ENCODE measurements around the gene ZIC2. TPM values are rescaled to one million over a fixed set of nuclear protein-coding genes. Genes with fewer than 3 reads are reported as not detected.
A peak's percentile ranks its signal among the peaks of the same experiment; 100 is the strongest.
"Not testable (repeated sequence)": the region's sequence is repeated elsewhere in the genome, so short reads cannot be mapped to it uniquely, and the experiment has no call there.

The ZIC2 gene
- total RNA-seq = not detected

DNA sequence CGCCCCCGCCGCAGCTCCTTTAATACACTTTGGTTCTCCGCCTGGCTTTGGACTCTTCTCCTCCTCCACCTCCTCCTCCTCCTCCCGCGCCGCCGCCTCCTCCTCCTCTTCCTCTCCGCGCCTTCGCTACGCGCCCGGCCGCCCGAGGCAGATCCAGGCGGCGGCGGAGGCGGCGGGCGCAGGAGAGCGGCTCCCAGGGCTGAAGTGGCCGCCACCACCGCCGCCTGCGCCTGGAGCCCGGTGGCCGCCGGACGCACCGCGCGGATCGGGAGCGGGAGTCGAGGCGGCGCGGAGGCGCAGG lies at the start of gene ZIC2:
Gene ZIC2, plus strand, starts transcription at position 50 of the 301 bp plus-strand sequence. CDS start 281 bp downstream, outside the sequence.
- ATAC-seq (peak; percentile 5), DNase-seq (no peak)
- Mint-ChIP-seq H3K4me3 (peak within 1 kb of the TSS; percentile 42), H3K27me3 (ENCODE audit: low read depth) (peaks cover 62% of the 10 kb centered on the region), H3K9me3 (ENCODE audit: insufficient read depth) (no peaks in the 10 kb centered on the region), H3K27ac (peak within 1 kb of the TSS; percentile 39), H3K4me1 (ENCODE audit: low read depth) (peaks cover 25% of the 10 kb centered on the region), H3K36me3 (ENCODE audit: low read depth) (peaks cover 13% of the 10 kb centered on the region)
- ChIA-PET POLR2A (no interaction called here), CTCF (no interaction called here)

GRCh38 chr13:99932912-99933311 lies 48.7 kb upstream of the ZIC2 start:
- ChIA-PET CTCF (no interaction called here), POLR2A (no interaction called here)
- ATAC-seq = no peak
- Mint-ChIP-seq H3K4me1 (ENCODE audit: low read depth) (peaks cover 6% of the 10 kb centered on the region), H3K9me3 (ENCODE audit: insufficient read depth) (no peaks in the 10 kb centered on the region), H3K27me3 (ENCODE audit: low read depth) (peaks cover 21% of the 10 kb centered on the region), H3K4me3 (no peak overlapping the region), H3K27ac (no peak overlapping the region), H3K36me3 (ENCODE audit: low read depth) (no peaks in the 10 kb centered on the region)
- no peak for DNase-seq

DNA sequence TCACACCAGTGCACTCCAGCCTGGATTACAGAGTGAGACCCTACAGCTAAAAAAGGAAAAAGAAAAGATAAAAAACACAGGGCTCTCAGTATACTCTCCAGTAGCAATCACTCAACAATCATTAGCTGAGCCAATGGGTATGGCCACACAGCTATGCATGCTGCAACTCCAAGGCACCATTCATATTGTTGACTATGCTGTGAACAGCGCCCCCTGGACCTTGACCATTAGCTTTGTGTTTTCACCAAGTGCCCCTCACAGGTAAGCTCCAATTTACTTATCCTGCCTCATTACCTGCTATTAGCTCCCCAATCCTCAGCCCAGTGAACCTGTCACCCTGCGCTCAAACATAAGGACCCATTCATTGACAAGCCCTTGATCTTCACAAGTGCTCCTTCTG lies 45.8 kb upstream of the ZIC2 start:
- POLR2A ChIA-PET = no interaction called here
- no peak overlapping the region for H3K4me3 Mint-ChIP-seq
- no peak for ATAC-seq

DNA sequence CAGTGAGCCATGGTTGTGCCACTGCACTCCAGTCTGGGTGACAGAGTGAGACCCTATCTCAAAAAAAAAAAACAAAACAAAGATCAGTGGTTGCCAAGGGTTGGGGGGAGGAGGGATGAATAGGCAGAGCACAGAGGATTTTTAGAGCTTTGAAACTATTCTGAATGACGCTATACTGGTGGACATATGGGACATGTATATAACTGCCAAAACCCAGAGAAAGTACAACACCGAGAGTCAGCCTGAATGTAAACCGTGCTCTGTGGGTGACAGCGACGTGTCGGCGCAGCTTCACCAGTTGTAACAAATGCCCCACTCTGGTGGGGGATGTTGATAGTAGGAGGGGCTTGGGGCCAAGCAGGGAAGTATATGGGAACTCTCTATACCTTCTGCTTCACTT lies 42.9 kb upstream of the ZIC2 start:
- H3K27me3 Mint-ChIP-seq (ENCODE audit: low read depth) = peaks cover 33% of the 10 kb centered on the region

More for the DNA sequence above, 45.8 kb upstream of the ZIC2 start:
- H3K27me3 Mint-ChIP-seq (ENCODE audit: low read depth) = peaks cover 30% of the 10 kb centered on the region
- no peak for DNase-seq
- no peak overlapping the region for H3K27ac Mint-ChIP-seq
- no peaks in the 10 kb centered on the region for H3K4me1 Mint-ChIP-seq (ENCODE audit: low read depth)
- no peaks in the 10 kb centered on the region for H3K9me3 Mint-ChIP-seq (ENCODE audit: insufficient read depth)
- CTCF ChIA-PET = interaction anchor here (0.9 to 1.2 kb wide), 2 partner anchors 19 to 279 kb away, joined by 3 read pairs; no protein-coding TSS in a partner anchor
- no peaks in the 10 kb centered on the region for H3K36me3 Mint-ChIP-seq (ENCODE audit: low read depth)

GRCh38 chr13:99941086-99941485 lies 40.5 kb upstream of the ZIC2 start:
- no peak for ATAC-seq
- Mint-ChIP-seq H3K36me3 (ENCODE audit: low read depth) (no peaks in the 10 kb centered on the region), H3K9me3 (ENCODE audit: insufficient read depth) (no peaks in the 10 kb centered on the region), H3K4me3 (no peak overlapping the region), H3K27ac (no peak overlapping the region), H3K27me3 (ENCODE audit: low read depth) (peaks cover 37% of the 10 kb centered on the region), H3K4me1 (ENCODE audit: low read depth) (no peaks in the 10 kb centered on the region)
- no peak for DNase-seq
- CTCF ChIA-PET = no interaction called here
- POLR2A ChIA-PET = no interaction called here

More for the DNA sequence above, 42.9 kb upstream of the ZIC2 start:
- ChIA-PET CTCF (no interaction called here), POLR2A (no interaction called here)
- DNase-seq (no peak), ATAC-seq (no peak)
- no peak overlapping the region for H3K27ac Mint-ChIP-seq
- no peaks in the 10 kb centered on the region for H3K4me1 Mint-ChIP-seq (ENCODE audit: low read depth)
- no peaks in the 10 kb centered on the region for H3K36me3 Mint-ChIP-seq (ENCODE audit: low read depth)
- H3K9me3 Mint-ChIP-seq (ENCODE audit: insufficient read depth) = no peaks in the 10 kb centered on the region
- no peak overlapping the region for H3K4me3 Mint-ChIP-seq

- Mint-ChIP-seq H3K27me3 (ENCODE audit: low read depth) (peaks cover 35% of the 10 kb centered on the region), H3K4me3 (no peak overlapping the region), H3K36me3 (ENCODE audit: low read depth) (no peaks in the 10 kb centered on the region), H3K9me3 (ENCODE audit: insufficient read depth) (no peaks in the 10 kb centered on the region), H3K4me1 (ENCODE audit: low read depth) (no peaks in the 10 kb centered on the region), H3K27ac (no peak overlapping the region)
- ChIA-PET POLR2A (no interaction called here), CTCF (no interaction called here)
- DNase-seq (no peak), ATAC-seq (no peak)
These were observed 39.7 kb upstream of the ZIC2 start for GRCh38 chr13:99941911-99942310.

DNA sequence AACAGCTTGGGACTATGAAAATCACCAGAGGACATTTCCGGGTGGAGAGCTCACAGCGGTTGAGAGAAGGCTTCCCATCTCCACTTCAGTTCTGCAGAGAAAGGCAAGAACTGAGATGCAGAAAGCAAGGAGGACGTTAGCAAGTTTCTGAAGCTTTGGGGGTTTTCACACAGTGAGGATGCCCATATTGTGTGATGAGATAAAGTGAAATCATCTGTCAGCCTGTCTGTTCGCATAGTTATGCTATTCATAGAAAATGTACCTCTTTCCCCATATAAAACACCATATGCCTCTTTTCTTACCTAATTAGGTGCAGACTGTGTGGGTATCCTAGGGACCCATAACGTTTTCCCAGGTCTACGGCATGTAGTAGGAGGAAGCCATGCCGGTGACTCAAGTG lies 37.5 kb upstream of the ZIC2 start:
- Mint-ChIP-seq H3K4me3 (no peak overlapping the region), H3K27ac (no peak overlapping the region), H3K9me3 (ENCODE audit: insufficient read depth) (no peaks in the 10 kb centered on the region), H3K27me3 (ENCODE audit: low read depth) (peaks cover 38% of the 10 kb centered on the region), H3K4me1 (ENCODE audit: low read depth) (no peaks in the 10 kb centered on the region), H3K36me3 (ENCODE audit: low read depth) (no peaks in the 10 kb centered on the region)
- DNase-seq (no peak), ATAC-seq (no peak)
- CTCF ChIA-PET = no interaction called here
- POLR2A ChIA-PET = no interaction called here

DNA sequence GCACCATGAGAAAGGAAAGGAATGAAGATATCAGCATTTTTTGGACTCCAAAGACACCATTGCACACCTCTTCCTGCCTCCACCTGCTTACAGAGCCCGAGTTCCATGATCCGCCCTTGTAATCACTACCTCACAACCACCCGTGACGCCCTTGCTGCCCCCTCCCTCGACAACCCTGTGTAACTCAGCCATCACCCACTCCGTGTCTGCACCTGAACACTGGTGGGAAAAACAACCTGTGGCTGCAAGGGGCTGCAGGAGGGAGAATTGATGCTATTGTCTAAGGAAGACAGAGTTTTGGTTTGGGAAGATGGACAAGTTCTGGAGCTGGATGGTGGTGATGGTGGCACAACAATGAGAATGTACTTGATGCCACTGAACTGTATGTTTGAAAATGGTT lies 37.0 kb upstream of the ZIC2 start:
- ChIA-PET POLR2A (no interaction called here), CTCF (no interaction called here)
- Mint-ChIP-seq H3K9me3 (ENCODE audit: insufficient read depth) (no peaks in the 10 kb centered on the region), H3K27me3 (ENCODE audit: low read depth) (peaks cover 41% of the 10 kb centered on the region), H3K36me3 (ENCODE audit: low read depth) (no peaks in the 10 kb centered on the region), H3K27ac (no peak overlapping the region), H3K4me3 (no peak overlapping the region), H3K4me1 (ENCODE audit: low read depth) (no peaks in the 10 kb centered on the region)
- no peak for DNase-seq
- ATAC-seq = no peak

- not testable (repeated sequence) for ATAC-seq, H3K27ac Mint-ChIP-seq
- peaks cover 46% of the 10 kb centered on the region for H3K27me3 Mint-ChIP-seq (ENCODE audit: low read depth)
These were observed 36.1 kb upstream of the ZIC2 start for GRCh38 chr13:99945515-99945914.

DNA sequence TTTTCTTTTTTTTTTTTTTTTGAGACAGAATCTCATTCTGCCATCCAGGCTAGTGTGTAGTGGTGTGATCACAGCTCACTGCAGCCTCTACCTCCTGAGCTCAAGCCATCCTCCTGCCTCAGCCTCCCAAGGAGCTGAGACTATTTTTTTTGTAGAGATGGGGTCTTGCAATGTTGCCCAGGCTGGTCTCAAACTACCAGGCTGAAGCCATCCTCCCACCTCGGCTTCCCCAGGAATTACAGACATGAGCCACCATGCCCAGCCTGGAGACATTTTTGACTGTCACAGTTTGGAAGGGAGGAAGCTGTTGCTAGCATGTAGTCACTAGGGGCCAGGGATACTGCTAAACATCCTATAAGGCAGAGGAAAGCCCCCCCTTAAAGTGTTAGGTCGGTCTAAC lies 33.9 kb upstream of the ZIC2 start:
- Mint-ChIP-seq H3K4me1 (ENCODE audit: low read depth) (no peaks in the 10 kb centered on the region), H3K9me3 (ENCODE audit: insufficient read depth) (no peaks in the 10 kb centered on the region), H3K27me3 (ENCODE audit: low read depth) (peaks cover 57% of the 10 kb centered on the region), H3K36me3 (ENCODE audit: low read depth) (no peaks in the 10 kb centered on the region), H3K27ac (no peak overlapping the region), H3K4me3 (no peak overlapping the region)
- POLR2A ChIA-PET = no interaction called here
- CTCF ChIA-PET = no interaction called here
- ATAC-seq (no peak), DNase-seq (no peak)

More at GRCh38 chr13:99945515-99945914, 36.1 kb upstream of the ZIC2 start:
- DNase-seq; H3K36me3 Mint-ChIP-seq (ENCODE audit: low read depth); CTCF ChIA-PET; POLR2A ChIA-PET; H3K4me3 Mint-ChIP-seq; H3K9me3 Mint-ChIP-seq (ENCODE audit: insufficient read depth); H3K4me1 Mint-ChIP-seq (ENCODE audit: low read depth): not testable (repeated sequence)

GRCh38 chr13:99948411-99948810 lies 33.2 kb upstream of the ZIC2 start:
- POLR2A ChIA-PET = no interaction called here
- Mint-ChIP-seq H3K9me3 (ENCODE audit: insufficient read depth) (no peaks in the 10 kb centered on the region), H3K27ac (no peak overlapping the region), H3K4me3 (no peak overlapping the region), H3K4me1 (ENCODE audit: low read depth) (no peaks in the 10 kb centered on the region), H3K36me3 (ENCODE audit: low read depth) (no peaks in the 10 kb centered on the region), H3K27me3 (ENCODE audit: low read depth) (peaks cover 58% of the 10 kb centered on the region)
- no peak for DNase-seq
- ATAC-seq = no peak
- CTCF ChIA-PET = no interaction called here

DNA sequence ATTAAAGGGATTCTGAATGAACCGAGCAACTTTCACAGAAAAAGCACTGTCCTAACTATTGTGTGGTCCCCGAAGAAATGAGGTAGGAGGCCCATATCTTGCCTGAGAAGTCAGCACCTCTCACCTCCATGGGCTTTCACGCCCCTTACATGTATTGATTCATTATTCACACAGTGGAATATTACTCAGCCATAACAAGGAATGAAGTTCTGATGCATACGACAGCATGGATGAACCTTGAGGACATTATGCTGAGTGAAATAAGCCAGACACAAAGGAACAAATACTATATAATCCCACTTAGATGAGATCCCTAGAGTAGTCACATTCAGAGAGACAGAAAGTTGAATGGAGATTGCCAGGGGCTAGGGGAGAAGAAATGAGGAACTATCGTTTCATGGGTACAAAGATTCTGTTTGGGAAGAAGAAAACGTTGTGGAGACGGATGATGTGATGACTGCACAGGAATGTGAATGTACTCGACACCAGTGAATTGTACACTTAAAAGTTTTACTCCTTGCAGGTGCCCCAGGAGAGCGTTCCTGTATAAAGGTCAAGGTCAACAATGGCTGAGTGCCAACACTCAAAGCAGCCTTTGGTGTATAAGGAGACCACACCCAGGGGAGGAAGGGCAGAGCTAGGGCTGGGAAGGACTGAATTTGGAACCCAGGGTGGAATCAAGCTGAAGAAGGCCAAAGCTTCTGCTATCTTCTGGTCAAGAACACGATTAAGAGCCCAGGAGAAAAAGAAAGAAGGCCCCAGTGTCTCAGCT lies 32.5 kb upstream of the ZIC2 start:
- Mint-ChIP-seq H3K4me3 (no peak overlapping the region), H3K27me3 (ENCODE audit: low read depth) (peaks cover 61% of the 10 kb centered on the region), H3K9me3 (ENCODE audit: insufficient read depth) (no peaks in the 10 kb centered on the region), H3K4me1 (ENCODE audit: low read depth) (no peaks in the 10 kb centered on the region), H3K27ac (no peak overlapping the region), H3K36me3 (ENCODE audit: low read depth) (no peaks in the 10 kb centered on the region)
- ChIA-PET CTCF (interaction anchor here (0.9 kb wide), 1 partner anchor 48 kb away, joined by 3 read pairs; no protein-coding TSS in a partner anchor), POLR2A (no interaction called here)
- DNase-seq = no peak
- ATAC-seq = no peak
